Measurements from ENCODE around the gene FANCE. TPM values are rescaled to one million over a fixed set of nuclear protein-coding genes. Genes with fewer than 3 reads are reported as not detected.
"Not testable (repeated sequence)": the region's sequence is repeated elsewhere in the genome, so short reads cannot be mapped to it uniquely, and the experiment has no call there.

The FANCE gene
- total and polyA plus RNA-seq, 9 donors: 5.3 to 12.2 (median 9.1) TPM

- peaks cover 1% of the 10 kb centered on the region for H3K4me1 ChIP-seq (ENCODE audit: insufficient read depth)
- no peaks in the 10 kb centered on the region for H3K9me3 ChIP-seq
- TF ChIP-seq POLR2A (IDR thresholded peaks at IDR 0.05) (no peak), EP300 (IDR thresholded peaks at IDR 0.05) (no peak), CTCF (IDR thresholded peaks at IDR 0.05) (no peak)
- WGBS, 3 donors: 83 to 91% (median 84%) methylated on average over 4 of the region's 4 CpGs
- intact Hi-C loops (cut with DNase I): no loop called here
- H3K4me3 ChIP-seq: no peak overlapping the region
- H3K27me3 ChIP-seq: no peaks in the 10 kb centered on the region
- no peak overlapping the region for H3K27ac ChIP-seq
- DNase-seq: no peak
- no peaks in the 10 kb centered on the region for H3K36me3 ChIP-seq
These were observed 62.4 kb downstream of the FANCE start for GRCh38 chr6:35514587-35514986.

GRCh38 chr6:35515939-35516338 is 63.8 kb downstream of the FANCE start:
- H3K36me3 ChIP-seq; intact Hi-C loops (cut with DNase I); H3K9me3 ChIP-seq; DNase-seq; H3K4me3 ChIP-seq; H3K27me3 ChIP-seq; H3K27ac ChIP-seq; H3K4me1 ChIP-seq (ENCODE audit: insufficient read depth): not testable (repeated sequence)
- WGBS, 3 donors: 81 to 85% (median 84%) methylated on average over 6 of the region's 6 CpGs

Small RNA genes within 50 kb of the gene (microRNA-seq; reads per million reads assigned to microRNA genes)
- 0 to 0.47 (median 0) reads per million in 3 donors for gene MIR7111

Small RNA genes within 50 kb of the gene (small RNA-seq; reads per million reads assigned to genes)
- not detected for gene MIR7111

Other genes with a start within 250 kb of the FANCE start
- gene SCUBE3, start 238.4 kb upstream of the FANCE start, total RNA-seq: under 1 TPM in 6 of 7 donors, not detected in 1; 0.11 to 0.46 (median 0.18) TPM
- gene SCUBE3, start 238.4 kb upstream of the FANCE start, polyA plus RNA-seq: 1 to 10 TPM in 1 of 2 donors, under 1 TPM in 1; 0.08 to 3.1 TPM
- 10 to 100 TPM; 36.0 to 55.0 (median 47.9) TPM for gene ZNF76, start 192.6 kb upstream of the FANCE start, total RNA-seq
- gene ZNF76, start 192.6 kb upstream of the FANCE start, polyA plus RNA-seq: 10 to 100 TPM; 17.0 to 33.8 TPM
- gene DEF6, start 154.5 kb upstream of the FANCE start, total RNA-seq: 1 to 10 TPM; 2.3 to 6.6 (median 3.1) TPM
- gene DEF6, start 154.5 kb upstream of the FANCE start, polyA plus RNA-seq: 1 to 10 TPM; 1.5 to 2.7 TPM
- gene PPARD, start 109.8 kb upstream of the FANCE start, total RNA-seq: 10 to 100 TPM in 6 of 7 donors, 1 to 10 TPM in 1; 7.9 to 55.9 (median 25.9) TPM
- 10 to 100 TPM in 1 of 2 donors, 1 to 10 TPM in 1; 8.2 to 22.3 TPM for gene PPARD, start 109.8 kb upstream of the FANCE start, polyA plus RNA-seq
- 1,000 to 10,000 TPM; 2,596 to 4,158 (median 3,059) TPM for gene RPL10A, start 16.1 kb downstream of the FANCE start, total RNA-seq
- gene RPL10A, start 16.1 kb downstream of the FANCE start, polyA plus RNA-seq: 1,000 to 10,000 TPM; 3,198 to 5,052 TPM
- 10 to 100 TPM; 15.7 to 63.1 (median 35.6) TPM for gene TEAD3, start 44.7 kb downstream of the FANCE start, total RNA-seq
- 10 to 100 TPM; 21.6 to 27.1 TPM for gene TEAD3, start 44.7 kb downstream of the FANCE start, polyA plus RNA-seq
- 1 to 10 TPM in 1 of 7 donors, under 1 TPM in 3, not detected in 3; 0.17 to 1.1 (median 0.62) TPM for gene TULP1, start 60.6 kb downstream of the FANCE start, total RNA-seq
- under 1 TPM; 0.27 to 0.50 TPM for gene TULP1, start 60.6 kb downstream of the FANCE start, polyA plus RNA-seq
- 100 to 1,000 TPM in 5 of 7 donors, 10 to 100 TPM in 2; 36.2 to 231 (median 142) TPM for gene FKBP5, start 236.6 kb downstream of the FANCE start, total RNA-seq
- gene FKBP5, start 236.6 kb downstream of the FANCE start, polyA plus RNA-seq: 100 to 1,000 TPM in 1 of 2 donors, 10 to 100 TPM in 1; 69.2 to 166 TPM